Suppressor macrophage treated with lipopolysaccharide for 4 hours (primary cell): ENCODE data around the gene ZNF407.

Source experiments
- DNase-seq: peaks from one replicate; pipeline ENCODE4 v3.0.0-alpha.2; 2020

Gene ZNF407

GRCh38 chr18:75110311-75110710, 512.6 kb downstream of the ZNF407 start:
- DNase-seq = no peak

GRCh38 chr18:75110846-75111415, 513.3 kb downstream of the ZNF407 start:
- no peak for DNase-seq

GRCh38 chr18:75111760-75112159, 514.1 kb downstream of the ZNF407 start:
- DNase-seq = no peak

GRCh38 chr18:75112186-75113096, 514.8 kb downstream of the ZNF407 start:
- no peak for DNase-seq

GRCh38 chr18:75113455-75113854, 515.8 kb downstream of the ZNF407 start:
- no peak for DNase-seq

- no peak for DNase-seq
Measured at GRCh38 chr18:75114231-75114764, 516.6 kb downstream of the ZNF407 start.
